HL-60 (cell line): ENCODE data around the gene HMGB1.

Experiments used
- DNase-seq, 2 experiments: peaks; one replicate each; pipeline ENCODE4 v3.0.0-alpha.2; 2010 to 2020; ENCODE audit warnings: low read depth in 1 of 2, low spot score in 1 of 2
- H3K27ac ChIP-seq: fragments of 250-450 bp; sonication (Bioruptor Pico); replicated peaks from 2 replicates; pipeline ENCODE4 v1.5.1; 2020; ENCODE audit warnings: mild to moderate bottlenecking, moderate library complexity
- H3K27me3 ChIP-seq: fragments of 250-450 bp; sonication (Bioruptor Pico); 2 replicates; pipeline ENCODE4 v1.5.1; 2021; ENCODE audit warnings: mild to moderate bottlenecking, moderate library complexity; ENCODE audit not compliant: insufficient read depth, poor library complexity, severe bottlenecking
- H3K4me3 ChIP-seq: replicated peaks from 2 replicates; pipeline ENCODE4 v1.5.1; 2011; ENCODE audit warnings: mild to moderate bottlenecking, control low read depth, low read length; ENCODE audit not compliant: insufficient read depth
- CTCF ChIP-seq: IDR thresholded peaks from one replicate; pipeline ENCODE4 v1.5.1; 2011; ENCODE audit warnings: low read length, control low read depth, inconsistent platforms; ENCODE audit not compliant: insufficient read depth
- GABPA ChIP-seq: IDR thresholded peaks from 2 replicates; pipeline ENCODE4 v1.6.1; 2012; ENCODE audit warnings: low read depth
- POLR2AphosphoS5 ChIP-seq: IDR thresholded peaks from 2 replicates; pipeline ENCODE4 v1.6.1; 2012; ENCODE audit warnings: low read depth
- REST ChIP-seq: IDR thresholded peaks from 2 replicates; pipeline ENCODE4 v1.6.1; 2012; ENCODE audit warnings: low read depth; ENCODE audit not compliant: insufficient replicate concordance
- SPI1 ChIP-seq: IDR thresholded peaks from 2 replicates; pipeline ENCODE4 v1.6.1; 2012; ENCODE audit warnings: low read depth, mild to moderate bottlenecking, borderline replicate concordance

HMGB1 gene

GRCh38 chr13:30477346-30478195 lies 11.8 kb upstream of the HMGB1 start:
- TF ChIP-seq REST: no peak
- no peak for TF ChIP-seq CTCF
- peak; percentile 64 for TF ChIP-seq SPI1
- no peak overlapping the region for H3K27ac ChIP-seq
- H3K27me3 ChIP-seq: no peaks in the 10 kb centered on the region
- peak in 1 of 2 experiments; percentile 24 for DNase-seq
- no peak overlapping the region for H3K4me3 ChIP-seq

GRCh38 chr13:30473675-30474074 lies 7.9 kb upstream of the HMGB1 start:
- H3K27me3 ChIP-seq: no peaks in the 10 kb centered on the region
- no peak for DNase-seq
- no peak overlapping the region for H3K4me3 ChIP-seq
- TF ChIP-seq REST (no peak), SPI1 (no peak), GABPA (no peak), CTCF (no peak), POLR2AphosphoS5 (no peak)
- no peak overlapping the region for H3K27ac ChIP-seq

GRCh38 chr13:30466841-30467252 lies 1.1 kb upstream of the HMGB1 start:
- Histone ChIP-seq H3K27ac (peak overlapping the region; percentile 96), H3K4me3 (0 out of 2 replicates have a peak overlapping the region, but pooled peaks have one; percentile 18), H3K27me3 (no peaks in the 10 kb centered on the region)
- peak in 1 of 2 experiments; percentile 78 for DNase-seq
- TF ChIP-seq CTCF (no peak), POLR2AphosphoS5 (peak; percentile 62; the same call in 1 of the 2 replicates), GABPA (no peak), SPI1 (peak; percentile 99), REST (peak; percentile 51)
